GM23338 (cell line): ENCODE measurements around the gene MTHFS. TPM values are rescaled to one million over a fixed set of nuclear protein-coding genes. Genes with fewer than 3 reads are reported as not detected.

ENCODE experiments used
- ATAC-seq: fragments of 200-7000 bp; cut with Tn5 transposase; 3 replicates; pipeline ENCODE4 v1.9.1; 2020
- DNase-seq: peaks from one replicate; pipeline ENCODE4 v3.0.0-alpha.2; 2015; ENCODE audit warnings: low spot score
- H2AFZ ChIP-seq: fragments of 200-600 bp; sonication (generic); 2 replicates; pipeline ENCODE4 v1.8.0; 2016; ENCODE audit warnings: antibody characterized with exemption, mild to moderate bottlenecking, moderate library complexity
- H3F3A ChIP-seq: fragments of 200-600 bp; sonication (generic); replicated peaks from 2 replicates; pipeline ENCODE4 v1.8.0; 2017; ENCODE audit warnings: antibody characterized with exemption, mixed run types, low read depth
- H3K27ac ChIP-seq: fragments of 200-600 bp; sonication (generic); 2 replicates; pipeline ENCODE4 v1.6.1; 2016; ENCODE audit warnings: low read depth
- H3K27me3 ChIP-seq: fragments of 200-600 bp; sonication (generic); 2 replicates; pipeline ENCODE4 v1.8.0; 2016; ENCODE audit warnings: mild to moderate bottlenecking, mixed run types, moderate library complexity; ENCODE audit not compliant: insufficient read depth
- H3K36me3 ChIP-seq: fragments of 200-600 bp; sonication (generic); 2 replicates; pipeline ENCODE4 v1.8.0; 2016; ENCODE audit warnings: mild to moderate bottlenecking; ENCODE audit not compliant: insufficient read depth
- H3K4me1 ChIP-seq: fragments of 200-600 bp; sonication (generic); 2 replicates; pipeline ENCODE4 v1.8.0; 2016; ENCODE audit warnings: mild to moderate bottlenecking, moderate library complexity; ENCODE audit not compliant: insufficient read depth
- H3K4me2 ChIP-seq: fragments of 200-600 bp; sonication (generic); 2 replicates; pipeline ENCODE4 v1.7.1; 2017; ENCODE audit warnings: mixed run types
- H3K4me3 ChIP-seq: fragments of 200-600 bp; sonication (generic); 2 replicates; pipeline ENCODE4 v1.6.1; 2016; ENCODE audit warnings: mixed run types
- H3K79me2 ChIP-seq: fragments of 200-600 bp; sonication (generic); replicated peaks from 2 replicates; pipeline ENCODE4 v1.8.0; 2017; ENCODE audit warnings: mild to moderate bottlenecking; ENCODE audit not compliant: insufficient read depth
- H3K9me2 ChIP-seq: fragments of 200-600 bp; sonication (generic); 2 replicates; pipeline ENCODE4 v1.8.0; 2017; ENCODE audit not compliant: insufficient read depth
- H4K20me1 ChIP-seq: fragments of 200-600 bp; sonication (generic); replicated peaks from 2 replicates; pipeline ENCODE4 v1.8.0; 2017; ENCODE audit warnings: mild to moderate bottlenecking; ENCODE audit not compliant: insufficient read depth
- H3K27ac Mint-ChIP-seq: 2 replicates; pipeline ENCODE4 v1.8.0; 2020; ENCODE audit warnings: inconsistent platforms, mild to moderate bottlenecking, moderate library complexity, mixed read lengths
- H3K27me3 Mint-ChIP-seq: 3 replicates; pipeline ENCODE4 v1.8.0; 2022; ENCODE audit warnings: low read depth, mild to moderate bottlenecking, moderate library complexity, mixed read lengths, inconsistent platforms; ENCODE audit not compliant: insufficient read depth, poor library complexity
- H3K36me3 Mint-ChIP-seq: 3 replicates; pipeline ENCODE4 v1.8.0; 2021; ENCODE audit warnings: low read depth, mild to moderate bottlenecking, inconsistent platforms, moderate library complexity, mixed read lengths
- H3K4me1 Mint-ChIP-seq: 3 replicates; pipeline ENCODE4 v1.8.0; 2020; ENCODE audit warnings: mild to moderate bottlenecking, inconsistent platforms, mixed read lengths
- H3K4me3 Mint-ChIP-seq: 3 replicates; pipeline ENCODE4 v1.8.0; 2021; ENCODE audit warnings: moderate library complexity, mild to moderate bottlenecking, inconsistent platforms, mixed read lengths
- H3K9me3 Mint-ChIP-seq: 3 replicates; pipeline ENCODE4 v1.8.0; 2020; ENCODE audit warnings: moderate library complexity, mild to moderate bottlenecking, inconsistent platforms, mixed read lengths
- CREB1 ChIP-seq: fragments of 250-450 bp; sonication (Bioruptor Pico); IDR thresholded peaks from 2 replicates; pipeline ENCODE4 v1.5.0; 2020; ENCODE audit warnings: low read depth, mild to moderate bottlenecking, moderate library complexity
- EZH2 ChIP-seq: fragments of 200-600 bp; sonication (generic); IDR thresholded peaks from one replicate; pipeline ENCODE4 v1.8.0; 2017; ENCODE audit warnings: antibody characterized with exemption, mild to moderate bottlenecking, low read depth; ENCODE audit not compliant: unreplicated experiment
- EZH2phosphoT487 ChIP-seq: fragments of 200-600 bp; sonication (generic); IDR thresholded peaks from one replicate; pipeline ENCODE4 v1.8.1; 2018; ENCODE audit warnings: antibody characterized with exemption; ENCODE audit not compliant: unreplicated experiment
- JUNB ChIP-seq: IDR thresholded peaks from one replicate; pipeline ENCODE4 v1.6.1; 2016; ENCODE audit warnings: antibody characterized with exemption; ENCODE audit not compliant: unreplicated experiment
- NANOG ChIP-seq: IDR thresholded peaks from 2 replicates; pipeline ENCODE4 v1.6.1; 2016; ENCODE audit warnings: antibody characterized with exemption, borderline replicate concordance
- POLR2AphosphoS5 ChIP-seq: IDR thresholded peaks from 2 replicates; pipeline ENCODE4 v1.6.1; 2016; ENCODE audit warnings: antibody characterized with exemption, low read depth
- STAT1 ChIP-seq: IDR thresholded peaks from one replicate; pipeline ENCODE4 v1.6.1; 2016; ENCODE audit warnings: antibody characterized with exemption; ENCODE audit not compliant: unreplicated experiment
- ZNF114 ChIP-seq: fragments of 250-450 bp; sonication (Bioruptor Pico); IDR thresholded peaks from 2 replicates; pipeline ENCODE4 v1.5.0; 2020; ENCODE audit warnings: mild to moderate bottlenecking, moderate library complexity
- ZNF331 ChIP-seq: fragments of 250-450 bp; sonication (Bioruptor Pico); IDR thresholded peaks from 2 replicates; pipeline ENCODE4 v1.5.0; 2020; ENCODE audit warnings: low read depth, mild to moderate bottlenecking, moderate library complexity
- polyA plus RNA-seq: library from polyadenylated mRNA; unstranded; fragments of >200 nt; fragmentation: Nextera tagmentation; extraction: Ambion mirVana; gene quantifications from 2 replicates; pipeline ENCODE4 v1.2.1, GENCODE V29; 2016
- total RNA-seq: library from RNA; depleted of rRNA; stranded (reverse); fragments of >200 nt; shearing (Covaris generic); gene quantifications from 2 replicates; pipeline ENCODE4 v1.2.3, GENCODE V29; 2014
- TF ChIP-seq, protein P1 (sequence below): fragments of 250-450 bp; sonication (Bioruptor Pico); IDR thresholded peaks from 2 replicates; pipeline ENCODE4 v1.5.0; 2020; ENCODE audit warnings: mild to moderate bottlenecking, moderate library complexity
- TF ChIP-seq, protein P2 (sequence below): IDR thresholded peaks from 2 replicates; pipeline ENCODE4 v1.6.1; 2016; ENCODE audit warnings: antibody characterized with exemption
- TF ChIP-seq, protein P3 (sequence below): IDR thresholded peaks from one replicate; pipeline ENCODE4 v1.6.1; 2018; ENCODE audit warnings: antibody characterized with exemption; ENCODE audit not compliant: unreplicated experiment
- TF ChIP-seq, protein P4 (sequence below), 2 experiments: fragments of 200-600 bp in 1 of 2; sonication (generic) in 1 of 2; conservative IDR thresholded peaks; 2 replicates each; pipeline versions ENCODE4 v1.5.1 to v1.6.1; 2016 to 2017; ENCODE audit warnings: antibody characterized with exemption in 2 of 2, low read depth in 2 of 2, mild to moderate bottlenecking in 2 of 2, moderate library complexity in 1 of 2

MTHFS gene
- total and polyA plus RNA-seq, 2 experiments from 2014 or later, result 33.2 to 62.0 TPM

DNA sequence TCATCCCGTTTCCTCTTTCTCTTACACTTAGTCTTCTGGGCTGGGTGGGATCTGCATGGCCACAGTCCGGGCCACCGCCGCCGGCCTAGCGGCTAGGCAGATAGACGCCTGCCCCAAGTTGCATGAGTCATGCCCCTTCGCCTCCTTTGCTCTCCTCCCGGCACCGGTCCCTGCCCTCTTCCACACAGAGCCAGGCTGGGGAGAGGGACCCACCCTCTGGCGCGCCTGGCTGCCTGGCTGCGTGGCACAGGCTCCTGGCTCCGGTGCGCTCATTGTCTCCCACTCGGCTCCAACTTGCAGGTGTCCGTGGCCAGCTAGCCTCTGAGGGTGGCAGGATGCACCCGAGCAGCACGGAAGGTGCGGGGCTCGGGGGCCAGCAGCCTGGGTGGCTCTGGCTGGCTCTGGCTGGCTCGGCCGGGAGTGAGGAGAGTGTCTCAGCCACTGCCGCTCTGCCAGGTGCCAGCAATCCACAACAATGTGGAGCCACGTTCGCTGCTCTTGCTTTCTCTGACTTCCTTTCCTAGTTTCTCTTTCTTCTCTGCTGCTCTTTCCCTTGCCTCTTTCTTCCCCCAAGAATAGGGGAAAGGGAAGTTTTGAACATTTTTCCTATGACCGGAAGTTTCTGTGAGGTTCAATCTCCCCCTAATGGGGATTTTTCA, 22.4 kb upstream of the MTHFS start:
- TF ChIP-seq CREB1 (CRISPR knock-in tag) (no peak), ZNF114 (no peak), JUNB (no peak), ZNF331 (CRISPR knock-in tag) (no peak), NANOG (no peak), STAT1 (no peak), EZH2 (no peak), EZH2phosphoT487 (no peak), POLR2AphosphoS5 (no peak)
- TF ChIP-seq, protein P1, sequence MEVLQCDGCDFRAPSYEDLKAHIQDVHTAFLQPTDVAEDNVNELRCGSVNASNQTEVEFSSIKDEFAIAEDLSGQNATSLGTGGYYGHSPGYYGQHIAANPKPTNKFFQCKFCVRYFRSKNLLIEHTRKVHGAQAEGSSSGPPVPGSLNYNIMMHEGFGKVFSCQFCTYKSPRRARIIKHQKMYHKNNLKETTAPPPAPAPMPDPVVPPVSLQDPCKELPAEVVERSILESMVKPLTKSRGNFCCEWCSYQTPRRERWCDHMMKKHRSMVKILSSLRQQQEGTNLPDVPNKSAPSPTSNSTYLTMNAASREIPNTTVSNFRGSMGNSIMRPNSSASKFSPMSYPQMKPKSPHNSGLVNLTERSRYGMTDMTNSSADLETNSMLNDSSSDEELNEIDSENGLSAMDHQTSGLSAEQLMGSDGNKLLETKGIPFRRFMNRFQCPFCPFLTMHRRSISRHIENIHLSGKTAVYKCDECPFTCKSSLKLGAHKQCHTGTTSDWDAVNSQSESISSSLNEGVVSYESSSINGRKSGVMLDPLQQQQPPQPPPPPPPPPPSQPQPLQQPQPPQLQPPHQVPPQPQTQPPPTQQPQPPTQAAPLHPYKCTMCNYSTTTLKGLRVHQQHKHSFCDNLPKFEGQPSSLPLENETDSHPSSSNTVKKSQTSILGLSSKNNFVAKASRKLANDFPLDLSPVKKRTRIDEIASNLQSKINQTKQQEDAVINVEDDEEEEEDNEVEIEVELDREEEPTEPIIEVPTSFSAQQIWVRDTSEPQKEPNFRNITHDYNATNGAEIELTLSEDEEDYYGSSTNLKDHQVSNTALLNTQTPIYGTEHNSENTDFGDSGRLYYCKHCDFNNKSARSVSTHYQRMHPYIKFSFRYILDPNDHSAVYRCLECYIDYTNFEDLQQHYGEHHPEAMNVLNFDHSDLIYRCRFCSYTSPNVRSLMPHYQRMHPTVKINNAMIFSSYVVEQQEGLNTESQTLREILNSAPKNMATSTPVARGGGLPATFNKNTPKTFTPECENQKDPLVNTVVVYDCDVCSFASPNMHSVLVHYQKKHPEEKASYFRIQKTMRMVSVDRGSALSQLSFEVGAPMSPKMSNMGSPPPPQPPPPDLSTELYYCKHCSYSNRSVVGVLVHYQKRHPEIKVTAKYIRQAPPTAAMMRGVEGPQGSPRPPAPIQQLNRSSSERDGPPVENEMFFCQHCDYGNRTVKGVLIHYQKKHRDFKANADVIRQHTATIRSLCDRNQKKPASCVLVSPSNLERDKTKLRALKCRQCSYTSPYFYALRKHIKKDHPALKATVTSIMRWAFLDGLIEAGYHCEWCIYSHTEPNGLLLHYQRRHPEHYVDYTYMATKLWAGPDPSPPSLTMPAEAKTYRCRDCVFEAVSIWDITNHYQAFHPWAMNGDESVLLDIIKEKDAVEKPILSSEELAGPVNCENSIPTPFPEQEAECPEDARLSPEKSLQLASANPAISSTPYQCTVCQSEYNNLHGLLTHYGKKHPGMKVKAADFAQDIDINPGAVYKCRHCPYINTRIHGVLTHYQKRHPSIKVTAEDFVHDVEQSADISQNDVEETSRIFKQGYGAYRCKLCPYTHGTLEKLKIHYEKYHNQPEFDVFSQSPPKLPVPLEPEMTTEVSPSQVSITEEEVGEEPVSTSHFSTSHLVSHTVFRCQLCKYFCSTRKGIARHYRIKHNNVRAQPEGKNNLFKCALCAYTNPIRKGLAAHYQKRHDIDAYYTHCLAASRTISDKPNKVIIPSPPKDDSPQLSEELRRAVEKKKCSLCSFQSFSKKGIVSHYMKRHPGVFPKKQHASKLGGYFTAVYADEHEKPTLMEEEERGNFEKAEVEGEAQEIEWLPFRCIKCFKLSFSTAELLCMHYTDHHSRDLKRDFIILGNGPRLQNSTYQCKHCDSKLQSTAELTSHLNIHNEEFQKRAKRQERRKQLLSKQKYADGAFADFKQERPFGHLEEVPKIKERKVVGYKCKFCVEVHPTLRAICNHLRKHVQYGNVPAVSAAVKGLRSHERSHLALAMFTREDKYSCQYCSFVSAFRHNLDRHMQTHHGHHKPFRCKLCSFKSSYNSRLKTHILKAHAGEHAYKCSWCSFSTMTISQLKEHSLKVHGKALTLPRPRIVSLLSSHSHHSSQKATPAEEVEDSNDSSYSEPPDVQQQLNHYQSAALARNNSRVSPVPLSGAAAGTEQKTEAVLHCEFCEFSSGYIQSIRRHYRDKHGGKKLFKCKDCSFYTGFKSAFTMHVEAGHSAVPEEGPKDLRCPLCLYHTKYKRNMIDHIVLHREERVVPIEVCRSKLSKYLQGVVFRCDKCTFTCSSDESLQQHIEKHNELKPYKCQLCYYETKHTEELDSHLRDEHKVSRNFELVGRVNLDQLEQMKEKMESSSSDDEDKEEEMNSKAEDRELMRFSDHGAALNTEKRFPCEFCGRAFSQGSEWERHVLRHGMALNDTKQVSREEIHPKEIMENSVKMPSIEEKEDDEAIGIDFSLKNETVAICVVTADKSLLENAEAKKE (CRISPR knock-in tag), result no peak
- TF ChIP-seq, protein P2, sequence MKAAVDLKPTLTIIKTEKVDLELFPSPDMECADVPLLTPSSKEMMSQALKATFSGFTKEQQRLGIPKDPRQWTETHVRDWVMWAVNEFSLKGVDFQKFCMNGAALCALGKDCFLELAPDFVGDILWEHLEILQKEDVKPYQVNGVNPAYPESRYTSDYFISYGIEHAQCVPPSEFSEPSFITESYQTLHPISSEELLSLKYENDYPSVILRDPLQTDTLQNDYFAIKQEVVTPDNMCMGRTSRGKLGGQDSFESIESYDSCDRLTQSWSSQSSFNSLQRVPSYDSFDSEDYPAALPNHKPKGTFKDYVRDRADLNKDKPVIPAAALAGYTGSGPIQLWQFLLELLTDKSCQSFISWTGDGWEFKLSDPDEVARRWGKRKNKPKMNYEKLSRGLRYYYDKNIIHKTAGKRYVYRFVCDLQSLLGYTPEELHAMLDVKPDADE, result no peak
- TF ChIP-seq, protein P3, sequence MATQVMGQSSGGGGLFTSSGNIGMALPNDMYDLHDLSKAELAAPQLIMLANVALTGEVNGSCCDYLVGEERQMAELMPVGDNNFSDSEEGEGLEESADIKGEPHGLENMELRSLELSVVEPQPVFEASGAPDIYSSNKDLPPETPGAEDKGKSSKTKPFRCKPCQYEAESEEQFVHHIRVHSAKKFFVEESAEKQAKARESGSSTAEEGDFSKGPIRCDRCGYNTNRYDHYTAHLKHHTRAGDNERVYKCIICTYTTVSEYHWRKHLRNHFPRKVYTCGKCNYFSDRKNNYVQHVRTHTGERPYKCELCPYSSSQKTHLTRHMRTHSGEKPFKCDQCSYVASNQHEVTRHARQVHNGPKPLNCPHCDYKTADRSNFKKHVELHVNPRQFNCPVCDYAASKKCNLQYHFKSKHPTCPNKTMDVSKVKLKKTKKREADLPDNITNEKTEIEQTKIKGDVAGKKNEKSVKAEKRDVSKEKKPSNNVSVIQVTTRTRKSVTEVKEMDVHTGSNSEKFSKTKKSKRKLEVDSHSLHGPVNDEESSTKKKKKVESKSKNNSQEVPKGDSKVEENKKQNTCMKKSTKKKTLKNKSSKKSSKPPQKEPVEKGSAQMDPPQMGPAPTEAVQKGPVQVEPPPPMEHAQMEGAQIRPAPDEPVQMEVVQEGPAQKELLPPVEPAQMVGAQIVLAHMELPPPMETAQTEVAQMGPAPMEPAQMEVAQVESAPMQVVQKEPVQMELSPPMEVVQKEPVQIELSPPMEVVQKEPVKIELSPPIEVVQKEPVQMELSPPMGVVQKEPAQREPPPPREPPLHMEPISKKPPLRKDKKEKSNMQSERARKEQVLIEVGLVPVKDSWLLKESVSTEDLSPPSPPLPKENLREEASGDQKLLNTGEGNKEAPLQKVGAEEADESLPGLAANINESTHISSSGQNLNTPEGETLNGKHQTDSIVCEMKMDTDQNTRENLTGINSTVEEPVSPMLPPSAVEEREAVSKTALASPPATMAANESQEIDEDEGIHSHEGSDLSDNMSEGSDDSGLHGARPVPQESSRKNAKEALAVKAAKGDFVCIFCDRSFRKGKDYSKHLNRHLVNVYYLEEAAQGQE, result no peak
- TF ChIP-seq, protein P4, sequence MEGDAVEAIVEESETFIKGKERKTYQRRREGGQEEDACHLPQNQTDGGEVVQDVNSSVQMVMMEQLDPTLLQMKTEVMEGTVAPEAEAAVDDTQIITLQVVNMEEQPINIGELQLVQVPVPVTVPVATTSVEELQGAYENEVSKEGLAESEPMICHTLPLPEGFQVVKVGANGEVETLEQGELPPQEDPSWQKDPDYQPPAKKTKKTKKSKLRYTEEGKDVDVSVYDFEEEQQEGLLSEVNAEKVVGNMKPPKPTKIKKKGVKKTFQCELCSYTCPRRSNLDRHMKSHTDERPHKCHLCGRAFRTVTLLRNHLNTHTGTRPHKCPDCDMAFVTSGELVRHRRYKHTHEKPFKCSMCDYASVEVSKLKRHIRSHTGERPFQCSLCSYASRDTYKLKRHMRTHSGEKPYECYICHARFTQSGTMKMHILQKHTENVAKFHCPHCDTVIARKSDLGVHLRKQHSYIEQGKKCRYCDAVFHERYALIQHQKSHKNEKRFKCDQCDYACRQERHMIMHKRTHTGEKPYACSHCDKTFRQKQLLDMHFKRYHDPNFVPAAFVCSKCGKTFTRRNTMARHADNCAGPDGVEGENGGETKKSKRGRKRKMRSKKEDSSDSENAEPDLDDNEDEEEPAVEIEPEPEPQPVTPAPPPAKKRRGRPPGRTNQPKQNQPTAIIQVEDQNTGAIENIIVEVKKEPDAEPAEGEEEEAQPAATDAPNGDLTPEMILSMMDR (conservative IDR thresholded peaks at IDR 0.05; ENCODE audit: low read depth in 2 of 2), result no peak
- no peak for ATAC-seq
- Histone ChIP-seq H3K79me2 (peaks cover 61% of the 10 kb centered on the region), H3K4me1 (peaks cover 7% of the 10 kb centered on the region; the same call in 1 of the 2 replicates), H3K4me2 (no peak overlapping the region), H3K9me2 (no peaks in the 10 kb centered on the region; the same call in 1 of the 2 replicates), H3K4me3 (no peak overlapping the region), H3F3A (no peaks in the 10 kb centered on the region), H4K20me1 (no peaks in the 10 kb centered on the region; the same call in 1 of the 2 replicates), H3K27me3 (no peaks in the 10 kb centered on the region), H2AFZ (no peak overlapping the region), H3K27ac (no peak overlapping the region), H3K36me3 (peaks cover 50% of the 10 kb centered on the region)
- H3K36me3 Mint-ChIP-seq, result peaks cover 89% of the 10 kb centered on the region
- peaks cover 86% of the 10 kb centered on the region for H3K9me3 Mint-ChIP-seq
- peaks cover 19% of the 10 kb centered on the region for H3K27me3 Mint-ChIP-seq
- H3K27ac Mint-ChIP-seq, result no peak overlapping the region
- no peak overlapping the region; the same call in 2 of the 3 replicates for H3K4me3 Mint-ChIP-seq
- no peak for DNase-seq
- H3K4me1 Mint-ChIP-seq, result 0 out of 3 replicates have a peak, but pooled peaks cover 2% of the 10 kb centered on the region
